ENCODE measurements around the gene JHY.
"Not testable (repeated sequence)": the region's sequence is repeated elsewhere in the genome, so short reads cannot be mapped to it uniquely, and the experiment has no call there.

Gene JHY

GRCh38 chr11:122861631-122862030 is 20.9 kb upstream of the JHY start:
- peaks cover 30% of the 10 kb centered on the region for H3K4me1 Mint-ChIP-seq (ENCODE audit: low read depth)
- H3K36me3 Mint-ChIP-seq: peaks cover 23% of the 10 kb centered on the region
- no peaks in the 10 kb centered on the region for H3K27me3 Mint-ChIP-seq
- H3K4me3 Mint-ChIP-seq: no peak overlapping the region
- H3K9me3 Mint-ChIP-seq (ENCODE audit: low read depth): no peaks in the 10 kb centered on the region
- peak overlapping the region; percentile 35 for H3K27ac Mint-ChIP-seq

DNA sequence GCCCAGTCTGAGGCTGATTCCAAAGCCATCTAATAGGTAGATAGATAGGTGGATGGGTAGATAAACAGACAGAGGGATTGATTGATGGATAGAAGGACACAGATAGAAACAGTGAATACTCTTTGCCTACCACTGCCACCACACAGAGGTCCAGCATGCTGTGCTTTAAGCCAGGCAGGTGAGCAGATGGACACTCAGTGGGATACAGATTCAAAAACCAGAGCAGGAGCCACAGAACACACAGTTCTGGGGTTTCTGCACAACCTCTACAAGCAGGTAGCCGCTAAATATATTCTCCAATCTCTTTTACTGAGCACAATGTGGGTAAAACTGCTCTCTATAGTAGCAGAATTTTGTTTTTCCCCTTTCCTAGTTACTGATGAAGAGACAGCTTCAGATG is 20.5 kb upstream of the JHY start:
- Mint-ChIP-seq H3K27me3 (no peaks in the 10 kb centered on the region), H3K4me3 (no peak overlapping the region), H3K9me3 (ENCODE audit: low read depth) (no peaks in the 10 kb centered on the region), H3K4me1 (ENCODE audit: low read depth) (peaks cover 25% of the 10 kb centered on the region), H3K27ac (peak overlapping the region; percentile 35), H3K36me3 (peaks cover 24% of the 10 kb centered on the region)

GRCh38 chr11:122863154-122863553 is 19.4 kb upstream of the JHY start:
- Mint-ChIP-seq H3K4me1 (ENCODE audit: low read depth) (peaks cover 18% of the 10 kb centered on the region), H3K36me3 (peaks cover 32% of the 10 kb centered on the region), H3K27ac (peak overlapping the region; percentile 75)
- H3K9me3 Mint-ChIP-seq (ENCODE audit: low read depth); H3K27me3 Mint-ChIP-seq; H3K4me3 Mint-ChIP-seq: not testable (repeated sequence)

- no peaks in the 10 kb centered on the region for H3K9me3 Mint-ChIP-seq (ENCODE audit: low read depth)
- H3K4me3 Mint-ChIP-seq: no peak overlapping the region
- H3K27me3 Mint-ChIP-seq: no peaks in the 10 kb centered on the region
- H3K27ac Mint-ChIP-seq: peak overlapping the region; percentile 68
- H3K4me1 Mint-ChIP-seq (ENCODE audit: low read depth): peaks cover 18% of the 10 kb centered on the region
- peaks cover 32% of the 10 kb centered on the region for H3K36me3 Mint-ChIP-seq
Observed at GRCh38 chr11:122863704-122864326, 18.7 kb upstream of the JHY start.

DNA sequence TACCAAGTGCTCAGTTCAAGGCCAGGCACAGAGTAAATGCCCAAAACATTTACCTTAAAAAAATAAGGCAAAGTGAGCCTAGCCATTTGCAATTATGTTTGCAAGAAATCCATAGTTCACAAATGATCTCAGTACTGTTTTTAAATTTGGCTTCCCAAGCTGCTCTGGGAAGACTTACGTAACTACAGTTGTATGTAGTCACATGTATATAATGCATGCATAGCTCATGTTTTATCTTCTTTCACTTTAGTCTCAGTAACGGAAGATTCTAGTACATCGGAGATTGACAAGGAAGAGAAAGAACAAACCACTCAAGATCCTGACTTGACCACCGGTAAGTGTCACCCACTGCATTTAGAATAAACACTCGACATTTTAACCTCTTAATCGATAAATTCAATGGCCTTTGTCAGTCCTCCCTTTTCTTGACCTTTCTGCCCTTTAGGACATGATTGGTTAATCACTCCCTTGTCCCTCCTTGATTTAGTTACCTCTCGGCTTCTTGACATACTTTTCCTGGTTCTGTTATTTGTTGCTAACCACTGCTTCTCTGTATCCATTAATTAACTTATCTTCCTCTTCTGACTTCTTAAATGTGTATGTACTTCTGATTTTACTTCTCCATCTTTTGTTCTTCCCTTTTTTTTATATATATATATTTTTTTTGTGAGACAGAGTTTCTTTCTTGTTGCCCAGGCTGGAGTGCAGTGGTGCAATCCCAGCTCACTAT is 18.0 kb upstream of the JHY start:
- Mint-ChIP-seq H3K27me3 (no peaks in the 10 kb centered on the region), H3K4me3 (no peak overlapping the region), H3K27ac (peak overlapping the region; percentile 68), H3K36me3 (peaks cover 34% of the 10 kb centered on the region), H3K9me3 (ENCODE audit: low read depth) (no peaks in the 10 kb centered on the region), H3K4me1 (ENCODE audit: low read depth) (peaks cover 20% of the 10 kb centered on the region)

GRCh38 chr11:122869622-122870021 is 12.9 kb upstream of the JHY start:
- Mint-ChIP-seq H3K4me1 (ENCODE audit: low read depth) (peaks cover 11% of the 10 kb centered on the region), H3K9me3 (ENCODE audit: low read depth) (no peaks in the 10 kb centered on the region), H3K4me3 (no peak overlapping the region), H3K27ac (peak overlapping the region; percentile 24), H3K27me3 (no peaks in the 10 kb centered on the region), H3K36me3 (peaks cover 29% of the 10 kb centered on the region)

DNA sequence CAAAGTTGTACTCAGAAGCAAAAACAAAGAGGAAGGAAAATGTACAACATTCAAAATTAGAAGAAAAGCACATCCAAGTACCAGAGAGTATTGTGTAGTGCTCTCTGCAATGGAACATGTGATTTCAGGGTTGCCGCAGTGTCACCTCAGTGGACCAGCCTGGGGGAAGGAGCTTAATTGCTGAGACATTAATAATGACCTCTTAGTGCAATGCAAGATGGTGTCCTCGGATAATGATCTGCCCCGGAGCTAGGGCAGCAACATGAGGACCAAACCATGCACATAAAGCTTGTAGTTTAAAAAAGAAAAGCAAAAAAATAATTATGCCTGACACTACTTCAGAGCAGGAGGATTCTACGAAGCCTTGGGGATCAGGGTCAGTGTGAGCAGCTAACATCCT is 11.3 kb upstream of the JHY start:
- Mint-ChIP-seq H3K27ac (peak overlapping the region; percentile 54), H3K36me3 (peaks cover 17% of the 10 kb centered on the region), H3K9me3 (ENCODE audit: low read depth) (no peaks in the 10 kb centered on the region), H3K27me3 (no peaks in the 10 kb centered on the region), H3K4me3 (no peak overlapping the region), H3K4me1 (ENCODE audit: low read depth) (peaks cover 4% of the 10 kb centered on the region)

- peaks cover 17% of the 10 kb centered on the region for H3K36me3 Mint-ChIP-seq
- no peaks in the 10 kb centered on the region for H3K9me3 Mint-ChIP-seq (ENCODE audit: low read depth)
- peaks cover 4% of the 10 kb centered on the region for H3K4me1 Mint-ChIP-seq (ENCODE audit: low read depth)
- no peaks in the 10 kb centered on the region for H3K27me3 Mint-ChIP-seq
- no peak overlapping the region for H3K4me3 Mint-ChIP-seq
- no peak overlapping the region for H3K27ac Mint-ChIP-seq
Observed at GRCh38 chr11:122872046-122872445, 10.5 kb upstream of the JHY start.

DNA sequence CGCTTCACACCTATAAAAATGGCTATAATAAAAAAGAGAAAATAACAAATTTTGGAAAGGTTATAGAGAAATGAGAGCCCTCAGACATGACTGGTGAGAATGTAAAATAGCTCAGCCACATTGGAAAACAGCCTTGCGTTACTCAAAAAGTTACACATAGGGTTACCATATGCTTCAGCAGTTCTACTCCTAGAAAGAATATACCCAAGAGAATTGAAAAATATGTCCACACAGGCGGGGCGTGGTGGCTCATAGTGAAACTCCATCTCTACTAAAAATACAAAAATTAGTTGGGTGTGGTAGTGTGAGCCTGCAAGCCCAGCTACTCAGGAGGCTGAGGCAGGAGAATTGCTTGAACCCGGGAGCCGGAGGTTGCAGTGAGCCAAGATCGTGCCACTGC is 7.6 kb upstream of the JHY start:
- H3K36me3 Mint-ChIP-seq: peaks cover 6% of the 10 kb centered on the region
- no peaks in the 10 kb centered on the region for H3K27me3 Mint-ChIP-seq
- no peak overlapping the region for H3K4me3 Mint-ChIP-seq
- H3K4me1 Mint-ChIP-seq (ENCODE audit: low read depth): peaks cover 4% of the 10 kb centered on the region
- no peak overlapping the region for H3K27ac Mint-ChIP-seq
- no peaks in the 10 kb centered on the region for H3K9me3 Mint-ChIP-seq (ENCODE audit: low read depth)

GRCh38 chr11:122877732-122878131 is 4.8 kb upstream of the JHY start:
- Mint-ChIP-seq H3K27ac (no peak overlapping the region), H3K4me3 (no peak overlapping the region), H3K27me3 (no peaks in the 10 kb centered on the region), H3K36me3 (peaks cover under 1% of the 10 kb centered on the region), H3K4me1 (ENCODE audit: low read depth) (peaks cover 13% of the 10 kb centered on the region), H3K9me3 (ENCODE audit: low read depth) (no peaks in the 10 kb centered on the region)

DNA sequence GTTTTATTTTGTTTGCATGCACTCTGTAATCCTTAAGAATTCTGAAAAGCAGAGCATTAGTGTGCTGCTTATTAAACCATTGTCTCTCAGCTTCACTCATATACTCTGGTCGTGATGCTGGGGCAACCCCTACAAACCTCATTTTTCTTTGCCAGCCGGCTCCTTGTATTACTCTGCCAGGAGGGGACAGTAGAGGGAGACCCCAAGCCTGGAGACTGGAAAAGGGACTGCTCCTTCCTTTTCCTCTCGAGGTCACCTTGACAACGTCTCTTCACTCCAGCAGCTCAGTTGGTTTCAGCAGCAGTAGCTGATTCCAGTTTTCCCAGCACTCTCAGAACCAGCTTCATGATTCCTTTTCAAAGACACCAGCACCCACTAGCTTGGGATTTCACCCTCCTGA is 2.8 kb upstream of the JHY start:
- Mint-ChIP-seq H3K4me3 (no peak overlapping the region), H3K4me1 (ENCODE audit: low read depth) (peaks cover 23% of the 10 kb centered on the region)

GRCh38 chr11:122882857-122883645 is 492 bp downstream of the JHY start:
- H3K27me3 Mint-ChIP-seq: no peaks in the 10 kb centered on the region
- peaks cover 9% of the 10 kb centered on the region for H3K36me3 Mint-ChIP-seq
- H3K9me3 Mint-ChIP-seq (ENCODE audit: low read depth): no peaks in the 10 kb centered on the region
- peak overlapping the region; percentile 90 for H3K4me3 Mint-ChIP-seq
- H3K4me1 Mint-ChIP-seq (ENCODE audit: low read depth): peaks cover 31% of the 10 kb centered on the region
- peak overlapping the region; percentile 79 for H3K27ac Mint-ChIP-seq

More for the DNA sequence above, 2.8 kb upstream of the JHY start:
- Mint-ChIP-seq H3K9me3 (ENCODE audit: low read depth) (no peaks in the 10 kb centered on the region), H3K27me3 (no peaks in the 10 kb centered on the region), H3K36me3 (no peaks in the 10 kb centered on the region), H3K27ac (no peak overlapping the region)

GRCh38 chr11:122883646-122883979 is 1.1 kb downstream of the JHY start:
- Mint-ChIP-seq H3K4me1 (ENCODE audit: low read depth) (peaks cover 32% of the 10 kb centered on the region), H3K36me3 (peaks cover 10% of the 10 kb centered on the region), H3K27me3 (no peaks in the 10 kb centered on the region), H3K4me3 (peak overlapping the region; percentile 90), H3K9me3 (ENCODE audit: low read depth) (no peaks in the 10 kb centered on the region), H3K27ac (peak overlapping the region; percentile 79)

- Mint-ChIP-seq H3K27me3 (no peaks in the 10 kb centered on the region), H3K36me3 (peaks cover 10% of the 10 kb centered on the region), H3K4me3 (no peak overlapping the region), H3K9me3 (ENCODE audit: low read depth) (no peaks in the 10 kb centered on the region), H3K4me1 (ENCODE audit: low read depth) (peaks cover 18% of the 10 kb centered on the region), H3K27ac (no peak overlapping the region)
Observed at GRCh38 chr11:122888162-122888561, 5.6 kb downstream of the JHY start.

DNA sequence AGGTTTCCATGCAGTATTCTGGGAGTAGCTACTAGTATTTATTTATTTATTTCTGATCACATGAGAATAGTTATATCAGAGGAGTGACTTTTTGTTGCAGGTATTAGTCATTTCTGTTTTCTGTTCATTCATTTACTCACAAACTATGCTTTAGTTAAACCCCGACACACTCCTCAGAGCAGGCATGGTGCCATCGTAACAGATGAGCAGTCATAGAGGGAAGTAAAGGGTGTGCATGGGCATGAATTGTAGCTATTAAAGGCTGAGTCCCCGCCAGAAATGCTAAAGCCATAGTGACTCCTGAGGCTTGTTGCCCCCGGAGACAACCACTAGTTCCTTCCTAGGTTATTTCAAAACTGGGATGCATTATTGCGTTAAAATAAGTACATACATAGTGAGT is 10.6 kb downstream of the JHY start:
- Mint-ChIP-seq H3K4me1 (ENCODE audit: low read depth) (peaks cover under 1% of the 10 kb centered on the region), H3K4me3 (no peak overlapping the region), H3K27ac (no peak overlapping the region), H3K36me3 (peaks cover 2% of the 10 kb centered on the region), H3K9me3 (ENCODE audit: low read depth) (no peaks in the 10 kb centered on the region), H3K27me3 (no peaks in the 10 kb centered on the region)

All from activated naive CD8-positive, alpha-beta T cell (primary cell).